A673 (cell line): Measurements from ENCODE around the gene HS3ST3A1. TPM values are rescaled to one million over a fixed set of nuclear protein-coding genes. Genes with fewer than 3 reads are reported as not detected.

Experiments used
- BruUV-seq: library from RNA; stranded (reverse); fragments of 400-500 nt; replicated peaks from 2 replicates; lab custom pipeline; 2021; lab: Mats Ljungman, UMichigan
- CTCF ChIA-PET: fragments of 300-600 bp; sonication (Branson Sonifier 250); formaldehyde crosslinking; loops from one replicate; lab custom pipeline; 2022; ENCODE audit warnings: antibody characterized with exemption; lab: Charles Lee
- POLR2A ChIA-PET: fragments of 300-600 bp; sonication (Branson Sonifier 250); formaldehyde crosslinking; loops from one replicate; lab custom pipeline; 2022; ENCODE audit warnings: antibody characterized with exemption; ENCODE audit not compliant: low non-redundant PET; lab: Charles Lee
- DNase-seq: peaks from one replicate; pipeline ENCODE4 v3.0.0-alpha.2; 2015; ENCODE audit warnings: low spot score
- H3K27ac ChIP-seq: fragments of 200-600 bp; sonication (generic); 2 replicates; pipeline ENCODE4 v1.5.1; 2016; ENCODE audit warnings: mixed run types, low read depth, mild to moderate bottlenecking, mixed read lengths, antibody characterized with exemption, low read length; ENCODE audit not compliant: poor library complexity, severe bottlenecking
- H3K27me3 ChIP-seq: fragments of 200-600 bp; sonication (generic); replicated peaks from 2 replicates; pipeline ENCODE4 v1.6.1; 2017; ENCODE audit warnings: mixed run types, low read depth, mild to moderate bottlenecking, mixed read lengths, antibody characterized with exemption, low read length; ENCODE audit not compliant: insufficient read depth, poor library complexity
- H3K36me3 ChIP-seq: fragments of 200-600 bp; sonication (generic); 2 replicates; pipeline ENCODE4 v1.6.1; 2016; ENCODE audit warnings: mixed run types, mild to moderate bottlenecking, mixed read lengths, antibody characterized with exemption, low read length; ENCODE audit not compliant: insufficient read depth, poor library complexity, severe bottlenecking
- H3K4me1 ChIP-seq: fragments of 200-600 bp; sonication (generic); 2 replicates; pipeline ENCODE4 v1.6.1; 2017; ENCODE audit warnings: mixed run types, mild to moderate bottlenecking, mixed read lengths, antibody characterized with exemption, low read length; ENCODE audit not compliant: insufficient read depth, poor library complexity, severe bottlenecking
- H3K4me3 ChIP-seq: fragments of 200-600 bp; sonication (generic); 2 replicates; pipeline ENCODE4 v1.5.1; 2016; ENCODE audit warnings: low read depth, mixed run types, mild to moderate bottlenecking, mixed read lengths, low read length; ENCODE audit not compliant: poor library complexity, severe bottlenecking
- H3K9me3 ChIP-seq: fragments of 200-600 bp; sonication (generic); 2 replicates; pipeline ENCODE4 v1.6.1; 2016; ENCODE audit warnings: mixed run types, low read depth, mild to moderate bottlenecking, mixed read lengths, antibody characterized with exemption, low read length; ENCODE audit not compliant: poor library complexity, severe bottlenecking
- CTCF ChIP-seq: fragments of 300-800, 200-600 bp; sonication (generic); conservative IDR thresholded peaks from 2 replicates; pipeline ENCODE4 v1.5.1; 2017; ENCODE audit warnings: low read depth, mild to moderate bottlenecking, antibody characterized with exemption, low read length, moderate library complexity, mixed read lengths
- EZH2 ChIP-seq: fragments of 200-600 bp; sonication (generic); IDR thresholded peaks from 2 replicates; pipeline ENCODE4 v1.6.1; 2017; ENCODE audit warnings: borderline replicate concordance, low read depth, mild to moderate bottlenecking, mixed read lengths, antibody characterized with exemption, low read length; ENCODE audit not compliant: poor library complexity, severe bottlenecking
- intact Hi-C: fragments of 100-400 bp; cut with micrococcal nuclease; formaldehyde crosslinking; loops from one replicate; pipeline ENCODE4 v1.10.0; 2022; ENCODE audit not compliant: unreplicated experiment
- microRNA-seq: library from miRNA; unstranded; fragments of <30 nt; microRNA quantifications from one replicate; pipeline ENCODE4 v1.2.0, GENCODE V29; 2021
- total RNA-seq: library from RNA; stranded (reverse); gene quantifications from 2 replicates; pipeline ENCODE4 v1.2.3, GENCODE V29; 2021

The HS3ST3A1 gene
- total RNA-seq, 1 experiment from 2014 or later: not detected

- POLR2A ChIA-PET: no interaction called here
- intact Hi-C loops: no loop called here
These were observed 141.3 kb downstream of the HS3ST3A1 start for GRCh38 chr17:13460261-13461000.

GRCh38 chr17:13457783-13458182 is 143.9 kb downstream of the HS3ST3A1 start:
- POLR2A ChIA-PET: no interaction called here
- Histone ChIP-seq H3K27me3 (no peaks in the 10 kb centered on the region), H3K4me3 (no peak overlapping the region), H3K9me3 (peaks cover 25% of the 10 kb centered on the region), H3K4me1 (no peaks in the 10 kb centered on the region), H3K36me3 (no peaks in the 10 kb centered on the region), H3K27ac (no peak overlapping the region)
- no peak for DNase-seq
- intact Hi-C loops: loop anchor here (10.0 kb wide), 1 partner anchor 63 kb away; no protein-coding TSS in a partner anchor
- no TSS peak for BruUV-seq
- no peak for TF ChIP-seq EZH2
- CTCF ChIA-PET: no interaction called here

More at GRCh38 chr17:13460261-13461000, 141.3 kb downstream of the HS3ST3A1 start:
- no peaks in the 10 kb centered on the region for H3K36me3 ChIP-seq
- no peak for DNase-seq
- peaks cover 32% of the 10 kb centered on the region for H3K9me3 ChIP-seq
- TF ChIP-seq EZH2: no peak
- no peak for TF ChIP-seq CTCF
- CTCF ChIA-PET: no interaction called here
- H3K4me1 ChIP-seq: no peaks in the 10 kb centered on the region
- no peak overlapping the region for H3K4me3 ChIP-seq
- no peak overlapping the region for H3K27ac ChIP-seq
- no TSS peak for BruUV-seq
- H3K27me3 ChIP-seq: no peaks in the 10 kb centered on the region

Small RNAs within 50 kb of the gene (microRNA-seq; reads per million reads assigned to microRNA genes)
- not detected for gene MIR548H3
